ENCODE results near the gene UXT. TPM values are rescaled to one million over a fixed set of nuclear protein-coding genes. Genes with fewer than 3 reads are reported as not detected.
A peak's percentile ranks its signal among the peaks of the same experiment; 100 is the strongest.

UXT gene
- total and polyA plus RNA-seq, 8 donors, result 2.9 to 320 (median 90.0) TPM

GRCh38 chrX:47628982-47629381 lies 30.0 kb downstream of the UXT start:
- intact Hi-C loops (cut with DNase I; ENCODE audit: low total_unique reads), result no loop called here
- Histone ChIP-seq H3K4me1 (peaks cover 0 to 1% (median under 1%) of the 10 kb centered on the region in 4 donors), H3K4me3 (peak overlapping the region in 1 of 4 donors; percentile 16), H3K36me3 (peaks cover 0 to 6% (median 0%) of the 10 kb centered on the region in 4 donors), H3K9me3 (no peaks in the 10 kb centered on the region), H3K27me3 (peaks cover 0 to 4% (median 0%) of the 10 kb centered on the region in 3 donors), H3K27ac (no peak overlapping the region)
- DNase-seq, result peak in 1 of 2 donors; percentile 23
- TF ChIP-seq EP300 (IDR thresholded peaks at IDR 0.05) (no peak), POLR2A (IDR thresholded peaks at IDR 0.05) (no peak), POLR2AphosphoS5 (IDR thresholded peaks at IDR 0.05) (no peak), CTCF (IDR thresholded peaks at IDR 0.05) (no peak)
- WGBS, 5 donors, result 33 to 100% (median 73%) methylated on average over 1 of the region's 1 CpG; no CpG with 5 or more reads in 1 of the 5 donors

- Histone ChIP-seq H3K27ac (no peak overlapping the region), H3K27me3 (peaks cover 0 to 12% (median 4%) of the 10 kb centered on the region in 3 donors), H3K4me3 (no peak overlapping the region), H3K9me3 (no peaks in the 10 kb centered on the region), H3K36me3 (peaks cover 0 to 6% (median 0%) of the 10 kb centered on the region in 4 donors), H3K4me1 (peaks cover 0 to 7% (median 5%) of the 10 kb centered on the region in 4 donors)
- WGBS, 5 donors, result 84 to 100% (median 88%) methylated on average over 2 of the region's 2 CpGs
- no peak for DNase-seq
- intact Hi-C loops (cut with DNase I; ENCODE audit: low total_unique reads), result no loop called here
- TF ChIP-seq CTCF (IDR thresholded peaks at IDR 0.05) (no peak), POLR2AphosphoS5 (IDR thresholded peaks at IDR 0.05) (no peak), EP300 (IDR thresholded peaks at IDR 0.05) (no peak), POLR2A (IDR thresholded peaks at IDR 0.05) (no peak)
These were observed 33.6 kb downstream of the UXT start for GRCh38 chrX:47625365-47625764.

DNA sequence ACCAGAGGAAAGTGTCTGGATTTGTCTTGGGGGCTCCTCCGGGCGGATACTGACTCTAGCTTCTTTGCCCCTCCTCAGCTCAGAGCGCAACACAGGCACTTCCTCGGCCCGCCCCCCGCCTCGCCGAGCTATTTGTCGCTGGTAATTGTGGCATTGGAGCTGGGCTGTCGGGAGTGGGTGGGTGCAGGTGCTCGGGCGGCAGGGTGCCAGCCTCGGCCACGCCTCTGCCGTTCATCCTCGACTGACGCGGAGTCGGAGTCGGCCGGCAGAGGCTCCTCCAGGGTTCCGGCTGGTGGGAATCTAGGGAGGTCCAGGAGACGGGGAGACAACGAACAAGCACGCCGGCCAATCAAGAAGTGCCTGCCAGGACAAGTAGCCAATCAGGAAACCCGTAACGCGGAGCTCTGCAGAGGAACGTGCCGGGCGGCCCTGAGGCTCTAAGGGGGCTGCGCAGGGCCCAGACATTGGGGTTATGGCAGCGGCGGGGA lies 35.4 kb downstream of the UXT start:
- H3K4me1 ChIP-seq, result peaks cover 0 to 14% (median 12%) of the 10 kb centered on the region in 4 donors
- peak overlapping the region in 3 of 4 donors; percentile 17 to 27 (median 25) for H3K4me3 ChIP-seq
- DNase-seq, result peak in 1 of 2 donors; percentile 88
- TF ChIP-seq CTCF (IDR thresholded peaks at IDR 0.05), result no peak
- no peak for TF ChIP-seq POLR2A (IDR thresholded peaks at IDR 0.05)
- TF ChIP-seq POLR2AphosphoS5 (IDR thresholded peaks at IDR 0.05), result no peak
- no peak for TF ChIP-seq EP300 (IDR thresholded peaks at IDR 0.05)
- H3K36me3 ChIP-seq, result peaks cover 0 to 6% (median 0%) of the 10 kb centered on the region in 4 donors
- intact Hi-C loops (cut with DNase I; ENCODE audit: low total_unique reads), result no loop called here
- no peaks in the 10 kb centered on the region for H3K9me3 ChIP-seq
- 0 to 38% (median 9%) methylated on average over 1 to 35 of the region's 35 CpGs for WGBS, 5 donors
- H3K27me3 ChIP-seq, result peaks cover 0 to 22% (median 9%) of the 10 kb centered on the region in 3 donors
- H3K27ac ChIP-seq, result no peak overlapping the region

GRCh38 chrX:47621851-47622250 lies 37.1 kb downstream of the UXT start:
- Histone ChIP-seq H3K9me3 (no peaks in the 10 kb centered on the region), H3K36me3 (peaks cover 0 to 4% (median 0%) of the 10 kb centered on the region in 4 donors), H3K27ac (no peak overlapping the region), H3K27me3 (peaks cover 0 to 22% (median 9%) of the 10 kb centered on the region in 3 donors), H3K4me3 (no peak overlapping the region), H3K4me1 (peaks cover 0 to 14% (median 12%) of the 10 kb centered on the region in 4 donors)
- WGBS, 5 donors, result 70 to 86% (median 75%) methylated on average over 6 of the region's 6 CpGs
- intact Hi-C loops (cut with DNase I; ENCODE audit: low total_unique reads), result no loop called here
- no peak for TF ChIP-seq POLR2A (IDR thresholded peaks at IDR 0.05)
- no peak for TF ChIP-seq EP300 (IDR thresholded peaks at IDR 0.05)
- no peak for TF ChIP-seq CTCF (IDR thresholded peaks at IDR 0.05)
- no peak for TF ChIP-seq POLR2AphosphoS5 (IDR thresholded peaks at IDR 0.05)
- no peak for DNase-seq
